Measurements from ENCODE around the gene HIGD2A. TPM values are rescaled to one million over a fixed set of nuclear protein-coding genes. Genes with fewer than 3 reads are reported as not detected.

Gene HIGD2A
- total and polyA plus RNA-seq, 9 of the 15 experiments (the other 6 are each of a cell fraction or from before 2014, with no cell fraction given) = 94.7 to 264 (median 163) TPM

GRCh38 chr5:176389135-176390123, 878 bp downstream of the HIGD2A start (continued):
- peak; percentile 90 for TF ChIP-seq POLR2G (IDR thresholded peaks at IDR 0.05; ENCODE audit: low read depth, low read length)
- TF ChIP-seq ZFP1 (CRISPR knock-in tag; IDR thresholded peaks at IDR 0.05) = peak; percentile 44; the same call in 1 of the 2 replicates
- TF ChIP-seq TAF1 (IDR thresholded peaks at IDR 0.05; ENCODE audit: control insufficient read depth, extremely low read depth, insufficient read depth, low read length, severe bottlenecking) = peak; percentile 83
- no peak for TF ChIP-seq SIRT6 (IDR thresholded peaks at IDR 0.05; ENCODE audit: low read depth, low read length)
- no peak for TF ChIP-seq PTRF (tag; IDR thresholded peaks at IDR 0.05)
- TF ChIP-seq NCOA1 (IDR thresholded peaks at IDR 0.05; ENCODE audit: low read depth) = no peak
- peak; percentile 70; the same call in 1 of the 2 replicates for TF ChIP-seq SPI1 (IDR thresholded peaks at IDR 0.05; ENCODE audit: borderline replicate concordance, low read depth, low read length)
- TF ChIP-seq UBTF (IDR thresholded peaks at IDR 0.05; ENCODE audit: borderline replicate concordance in 1 of 2, low read depth in 2 of 2, low read length in 2 of 2) = no peak
- TF ChIP-seq ZFP36 (IDR thresholded peaks at IDR 0.05; ENCODE audit: low read depth, low read length, partially characterized antibody) = peak; percentile 15
- no peak for TF ChIP-seq EP400 (IDR thresholded peaks at IDR 0.05)
- peak; percentile 83 for TF ChIP-seq ZBTB9 (CRISPR knock-in tag; IDR thresholded peaks at IDR 0.05)
- no peak for TF ChIP-seq HMG20A (CRISPR knock-in tag; conservative IDR thresholded peaks at IDR 0.05)
- TF ChIP-seq NFIC (IDR thresholded peaks at IDR 0.05) = no peak
- TF ChIP-seq E2F3 (CRISPR knock-in tag; IDR thresholded peaks at IDR 0.05) = peak; percentile 45; the same call in 1 of the 2 replicates
- no peak for TF ChIP-seq TEAD2 (tag; IDR thresholded peaks at IDR 0.05)
- peak; percentile 85 for TF ChIP-seq ZNF830 (CRISPR knock-in tag; IDR thresholded peaks at IDR 0.05)
- TF ChIP-seq ZNF431 (CRISPR knock-in tag; IDR thresholded peaks at IDR 0.05) = 0 out of 2 replicates have a peak, but pooled peaks have one; percentile 33
- TF ChIP-seq ZBTB33 (CRISPR knock-in tag; IDR thresholded peaks at IDR 0.05) = peak; percentile 62
- peak; percentile 50 for TF ChIP-seq GTF2B (IDR thresholded peaks at IDR 0.05; ENCODE audit: extremely low read depth, insufficient read length)
- peak; percentile 28 for TF ChIP-seq SAP30 (IDR thresholded peaks at IDR 0.05; ENCODE audit: borderline replicate concordance, insufficient read depth, low read depth, low read length, poor library complexity, severe bottlenecking)
